Measurements from ENCODE around the gene SUPT4H1.
A peak's percentile ranks its signal among the peaks of the same experiment; 100 is the strongest.

Gene SUPT4H1

GRCh38 chr17:58365185-58365979 is 13.4 kb upstream of the SUPT4H1 start:
- Histone ChIP-seq H3K9me3 (ENCODE audit: control insufficient read depth in 2 of 2, low read length in 2 of 2) (no peaks in the 10 kb centered on the region), H3K9ac (ENCODE audit: low read depth in 1 of 2, low read length in 2 of 2) (peak overlapping the region; percentile 41 to 60), H3K36me3 (ENCODE audit: control insufficient read depth in 2 of 2, insufficient read depth in 2 of 2, low read length in 2 of 2) (peaks cover 22 to 29% of the 10 kb centered on the region in 2 donors), H3K4me3 (ENCODE audit: low read length in 2 of 2) (peak overlapping the region in 1 of 2 donors; percentile 37), H3K27ac (ENCODE audit: low read depth in 2 of 2, low read length in 2 of 2) (peak overlapping the region; percentile 79 to 88), H3K4me1 (ENCODE audit: control insufficient read depth in 2 of 2, insufficient read depth in 2 of 2, low read length in 2 of 2) (peaks cover 54 to 59% of the 10 kb centered on the region in 2 donors), H3K27me3 (ENCODE audit: control insufficient read depth in 2 of 2, insufficient read depth in 2 of 2, low read length in 2 of 2) (no peaks in the 10 kb centered on the region)

- peak overlapping the region; percentile 41 to 60 for H3K9ac ChIP-seq (ENCODE audit: low read depth in 1 of 2, low read length in 2 of 2)
- peaks cover 54 to 55% of the 10 kb centered on the region in 2 donors for H3K4me1 ChIP-seq (ENCODE audit: control insufficient read depth in 2 of 2, insufficient read depth in 2 of 2, low read length in 2 of 2)
- no peaks in the 10 kb centered on the region for H3K27me3 ChIP-seq (ENCODE audit: control insufficient read depth in 2 of 2, insufficient read depth in 2 of 2, low read length in 2 of 2)
- no peaks in the 10 kb centered on the region for H3K9me3 ChIP-seq (ENCODE audit: control insufficient read depth in 2 of 2, low read length in 2 of 2)
- H3K4me3 ChIP-seq (ENCODE audit: low read length in 2 of 2) = peak overlapping the region in 1 of 2 donors; percentile 37
- peak overlapping the region; percentile 79 to 88 for H3K27ac ChIP-seq (ENCODE audit: low read depth in 2 of 2, low read length in 2 of 2)
- peaks cover 27 to 35% of the 10 kb centered on the region in 2 donors for H3K36me3 ChIP-seq (ENCODE audit: control insufficient read depth in 2 of 2, insufficient read depth in 2 of 2, low read length in 2 of 2)
These were observed 12.4 kb upstream of the SUPT4H1 start for GRCh38 chr17:58364270-58364942.

GRCh38 chr17:58363457-58364185 is 11.6 kb upstream of the SUPT4H1 start:
- Histone ChIP-seq H3K27ac (ENCODE audit: low read depth in 2 of 2, low read length in 2 of 2) (peak overlapping the region; percentile 79 to 88), H3K27me3 (ENCODE audit: control insufficient read depth in 2 of 2, insufficient read depth in 2 of 2, low read length in 2 of 2) (no peaks in the 10 kb centered on the region), H3K9ac (ENCODE audit: low read depth in 1 of 2, low read length in 2 of 2) (peak overlapping the region; percentile 26 to 41), H3K4me1 (ENCODE audit: control insufficient read depth in 2 of 2, insufficient read depth in 2 of 2, low read length in 2 of 2) (peaks cover 46 to 48% of the 10 kb centered on the region in 2 donors), H3K36me3 (ENCODE audit: control insufficient read depth in 2 of 2, insufficient read depth in 2 of 2, low read length in 2 of 2) (peaks cover 27 to 39% of the 10 kb centered on the region in 2 donors), H3K9me3 (ENCODE audit: control insufficient read depth in 2 of 2, low read length in 2 of 2) (no peaks in the 10 kb centered on the region), H3K4me3 (ENCODE audit: low read length in 2 of 2) (no peak overlapping the region)

GRCh38 chr17:58362368-58363014 is 10.5 kb upstream of the SUPT4H1 start:
- H3K27ac ChIP-seq (ENCODE audit: low read depth in 2 of 2, low read length in 2 of 2) = no peak overlapping the region
- no peaks in the 10 kb centered on the region for H3K27me3 ChIP-seq (ENCODE audit: control insufficient read depth in 2 of 2, insufficient read depth in 2 of 2, low read length in 2 of 2)
- peaks cover 38 to 42% of the 10 kb centered on the region in 2 donors for H3K4me1 ChIP-seq (ENCODE audit: control insufficient read depth in 2 of 2, insufficient read depth in 2 of 2, low read length in 2 of 2)
- no peak overlapping the region for H3K4me3 ChIP-seq (ENCODE audit: low read length in 2 of 2)
- no peaks in the 10 kb centered on the region for H3K9me3 ChIP-seq (ENCODE audit: control insufficient read depth in 2 of 2, low read length in 2 of 2)
- no peak overlapping the region for H3K9ac ChIP-seq (ENCODE audit: low read depth in 1 of 2, low read length in 2 of 2)
- peaks cover 35 to 43% of the 10 kb centered on the region in 2 donors for H3K36me3 ChIP-seq (ENCODE audit: control insufficient read depth in 2 of 2, insufficient read depth in 2 of 2, low read length in 2 of 2)

GRCh38 chr17:58360296-58361063 is 8.5 kb upstream of the SUPT4H1 start:
- Histone ChIP-seq H3K27me3 (ENCODE audit: control insufficient read depth in 2 of 2, insufficient read depth in 2 of 2, low read length in 2 of 2) (no peaks in the 10 kb centered on the region), H3K27ac (ENCODE audit: low read depth in 2 of 2, low read length in 2 of 2) (no peak overlapping the region), H3K9ac (ENCODE audit: low read depth in 1 of 2, low read length in 2 of 2) (no peak overlapping the region), H3K4me3 (ENCODE audit: low read length in 2 of 2) (no peak overlapping the region), H3K4me1 (ENCODE audit: control insufficient read depth in 2 of 2, insufficient read depth in 2 of 2, low read length in 2 of 2) (peaks cover 24 to 26% of the 10 kb centered on the region in 2 donors), H3K9me3 (ENCODE audit: control insufficient read depth in 2 of 2, low read length in 2 of 2) (no peaks in the 10 kb centered on the region), H3K36me3 (ENCODE audit: control insufficient read depth in 2 of 2, insufficient read depth in 2 of 2, low read length in 2 of 2) (peaks cover 49 to 54% of the 10 kb centered on the region in 2 donors)

GRCh38 chr17:58358408-58359172 is 6.6 kb upstream of the SUPT4H1 start:
- no peak overlapping the region for H3K4me3 ChIP-seq (ENCODE audit: low read length in 2 of 2)
- no peak overlapping the region for H3K27ac ChIP-seq (ENCODE audit: low read depth in 2 of 2, low read length in 2 of 2)
- peaks cover 47 to 64% of the 10 kb centered on the region in 2 donors for H3K36me3 ChIP-seq (ENCODE audit: control insufficient read depth in 2 of 2, insufficient read depth in 2 of 2, low read length in 2 of 2)
- no peaks in the 10 kb centered on the region for H3K9me3 ChIP-seq (ENCODE audit: control insufficient read depth in 2 of 2, low read length in 2 of 2)
- no peak overlapping the region for H3K9ac ChIP-seq (ENCODE audit: low read depth in 1 of 2, low read length in 2 of 2)
- H3K4me1 ChIP-seq (ENCODE audit: control insufficient read depth in 2 of 2, insufficient read depth in 2 of 2, low read length in 2 of 2) = peaks cover 6 to 10% of the 10 kb centered on the region in 2 donors
- H3K27me3 ChIP-seq (ENCODE audit: control insufficient read depth in 2 of 2, insufficient read depth in 2 of 2, low read length in 2 of 2) = no peaks in the 10 kb centered on the region

- Histone ChIP-seq H3K36me3 (ENCODE audit: control insufficient read depth in 2 of 2, insufficient read depth in 2 of 2, low read length in 2 of 2) (peaks cover 38 to 57% of the 10 kb centered on the region in 2 donors), H3K27ac (ENCODE audit: low read depth in 2 of 2, low read length in 2 of 2) (no peak overlapping the region), H3K4me1 (ENCODE audit: control insufficient read depth in 2 of 2, insufficient read depth in 2 of 2, low read length in 2 of 2) (peaks cover 7 to 10% of the 10 kb centered on the region in 2 donors)
These were observed 5.6 kb upstream of the SUPT4H1 start for GRCh38 chr17:58357312-58358297.

GRCh38 chr17:58356231-58356630 is 4.2 kb upstream of the SUPT4H1 start:
- Histone ChIP-seq H3K9ac (ENCODE audit: low read depth in 1 of 2, low read length in 2 of 2) (no peak overlapping the region), H3K36me3 (ENCODE audit: control insufficient read depth in 2 of 2, insufficient read depth in 2 of 2, low read length in 2 of 2) (peaks cover 33 to 48% of the 10 kb centered on the region in 2 donors), H3K27me3 (ENCODE audit: control insufficient read depth in 2 of 2, insufficient read depth in 2 of 2, low read length in 2 of 2) (no peaks in the 10 kb centered on the region), H3K27ac (ENCODE audit: low read depth in 2 of 2, low read length in 2 of 2) (no peak overlapping the region), H3K4me3 (ENCODE audit: low read length in 2 of 2) (no peak overlapping the region), H3K4me1 (ENCODE audit: control insufficient read depth in 2 of 2, insufficient read depth in 2 of 2, low read length in 2 of 2) (peaks cover 7 to 13% of the 10 kb centered on the region in 2 donors), H3K9me3 (ENCODE audit: control insufficient read depth in 2 of 2, low read length in 2 of 2) (no peaks in the 10 kb centered on the region)

More at GRCh38 chr17:58357312-58358297, 5.6 kb upstream of the SUPT4H1 start:
- H3K4me3 ChIP-seq (ENCODE audit: low read length in 2 of 2) = no peak overlapping the region
- no peak overlapping the region for H3K9ac ChIP-seq (ENCODE audit: low read depth in 1 of 2, low read length in 2 of 2)
- no peaks in the 10 kb centered on the region for H3K27me3 ChIP-seq (ENCODE audit: control insufficient read depth in 2 of 2, insufficient read depth in 2 of 2, low read length in 2 of 2)
- H3K9me3 ChIP-seq (ENCODE audit: control insufficient read depth in 2 of 2, low read length in 2 of 2) = no peaks in the 10 kb centered on the region

Measured in mucosa of rectum (tissue), 2 donors.